Mesenchymal stem cell (in vitro differentiated cells and primary cell): ENCODE measurements around the gene SLC9A9.
A peak's percentile ranks its signal among the peaks of the same experiment; 100 is the strongest.

Experiments
- DNase-seq: peaks from one replicate; pipeline ENCODE4 v3.0.0-alpha.2; 2013
- H2AFZ ChIP-seq: one replicate; pipeline ENCODE4 v1.6.1; 2013; ENCODE audit warnings: low read depth, mild to moderate bottlenecking, control low read depth, inconsistent platforms, low read length, moderate library complexity
- H2AK5ac ChIP-seq: 2 replicates; pipeline ENCODE4 v1.6.1; 2013; ENCODE audit warnings: low read length, moderate library complexity, mild to moderate bottlenecking, inconsistent platforms; ENCODE audit not compliant: severe bottlenecking
- H2BK120ac ChIP-seq: one replicate; pipeline ENCODE4 v1.6.1; 2013; ENCODE audit warnings: low read depth, mild to moderate bottlenecking, inconsistent platforms, low read length, moderate library complexity
- H2BK12ac ChIP-seq, 2 experiments: one replicate each; pipeline ENCODE4 v1.6.1; 2013; ENCODE audit warnings: inconsistent platforms in 2 of 2, low read length in 2 of 2, mild to moderate bottlenecking in 2 of 2, moderate library complexity in 2 of 2, control low read depth in 1 of 2
- H2BK15ac ChIP-seq: one replicate; pipeline ENCODE4 v1.6.1; 2013; ENCODE audit warnings: mild to moderate bottlenecking, low read depth, inconsistent platforms; ENCODE audit not compliant: poor library complexity, severe bottlenecking
- H2BK5ac ChIP-seq: 2 replicates; pipeline ENCODE4 v1.6.1; 2013; ENCODE audit warnings: low read depth, mild to moderate bottlenecking, low read length, control low read depth, inconsistent platforms; ENCODE audit not compliant: poor library complexity, severe bottlenecking
- H3K14ac ChIP-seq, 2 experiments: one replicate each; pipeline ENCODE4 v1.6.1; 2013; ENCODE audit warnings: inconsistent platforms in 2 of 2, low read length in 2 of 2, control low read depth in 1 of 2, mild to moderate bottlenecking in 1 of 2, moderate library complexity in 1 of 2
- H3K18ac ChIP-seq, 2 experiments: one replicate each; pipeline ENCODE4 v1.6.1; 2013; ENCODE audit warnings: inconsistent platforms in 2 of 2, low read length in 2 of 2, control low read depth in 1 of 2, low read depth in 1 of 2, mild to moderate bottlenecking in 1 of 2
- H3K23ac ChIP-seq, 2 experiments: one replicate each; pipeline ENCODE4 v1.6.1; 2013; ENCODE audit warnings: inconsistent platforms in 2 of 2, low read length in 2 of 2, mild to moderate bottlenecking in 2 of 2, moderate library complexity in 2 of 2, control low read depth in 1 of 2
- H3K27ac ChIP-seq: 2 replicates; pipeline ENCODE4 v1.5.1; 2013; ENCODE audit warnings: mild to moderate bottlenecking, moderate library complexity, low read length, control low read depth, inconsistent platforms; ENCODE audit not compliant: poor library complexity, severe bottlenecking
- H3K27me3 ChIP-seq, 2 experiments: 2 replicates each; pipeline versions ENCODE4 v1.6.1 to v1.7.0; 2013; ENCODE audit warnings: low read length in 2 of 2, mild to moderate bottlenecking in 2 of 2, moderate library complexity in 2 of 2, control low read depth in 1 of 2, inconsistent platforms in 1 of 2; ENCODE audit not compliant: control insufficient read depth in 1 of 2, insufficient read depth in 1 of 2
- H3K36me3 ChIP-seq, 2 experiments: 2 replicates each; pipeline versions ENCODE4 v1.6.1 to v1.7.0; 2013; ENCODE audit warnings: low read length in 2 of 2, control low read depth in 1 of 2, inconsistent platforms in 1 of 2, low read depth in 1 of 2, mild to moderate bottlenecking in 1 of 2; ENCODE audit not compliant: insufficient read depth in 2 of 2, control insufficient read depth in 1 of 2
- H3K4ac ChIP-seq, 2 experiments: one replicate each; pipeline ENCODE4 v1.6.1; 2013; ENCODE audit warnings: inconsistent platforms in 2 of 2, low read length in 2 of 2, mild to moderate bottlenecking in 2 of 2, moderate library complexity in 2 of 2, control low read depth in 1 of 2, low read depth in 1 of 2
- H3K4me1 ChIP-seq: 2 replicates; pipeline ENCODE4 v1.6.1; 2013; ENCODE audit warnings: low read depth, low read length, control low read depth; ENCODE audit not compliant: control insufficient read depth, insufficient read depth
- H3K4me2 ChIP-seq: 2 replicates; pipeline ENCODE4 v1.6.1; 2013; ENCODE audit warnings: low read length, mild to moderate bottlenecking, inconsistent platforms; ENCODE audit not compliant: poor library complexity, severe bottlenecking
- H3K4me3 ChIP-seq, 2 experiments: 2 replicates each; pipeline versions ENCODE4 v1.5.1 to v1.7.0; 2013; ENCODE audit warnings: low read length in 2 of 2, mild to moderate bottlenecking in 2 of 2, control low read depth in 1 of 2, low read depth in 1 of 2; ENCODE audit not compliant: insufficient read depth in 1 of 2
- H3K79me1 ChIP-seq: replicated peaks from 2 replicates; pipeline ENCODE4 v1.6.1; 2013; ENCODE audit warnings: mild to moderate bottlenecking, control low read depth, low read length, inconsistent platforms; ENCODE audit not compliant: poor library complexity, severe bottlenecking
- H3K9ac ChIP-seq: 2 replicates; pipeline ENCODE4 v1.7.0; 2013; ENCODE audit warnings: mild to moderate bottlenecking, low read length, moderate library complexity
- H3K9me3 ChIP-seq: 2 replicates; pipeline ENCODE4 v1.7.0; 2013; ENCODE audit warnings: mild to moderate bottlenecking, low read length; ENCODE audit not compliant: control insufficient read depth
- H4K8ac ChIP-seq: one replicate; pipeline ENCODE4 v1.6.1; 2013; ENCODE audit warnings: inconsistent platforms, mild to moderate bottlenecking, low read length, moderate library complexity
- H4K91ac ChIP-seq: one replicate; pipeline ENCODE4 v1.6.1; 2013; ENCODE audit warnings: mild to moderate bottlenecking, low read length, inconsistent platforms
- WGBS: methylation state at CpG from one replicate; pipeline ENCODE4 v1.1.7; 2013; ENCODE audit warnings: mixed read lengths; 5-methylcytosine and 5-hydroxymethylcytosine counted together

The SLC9A9 gene

DNA sequence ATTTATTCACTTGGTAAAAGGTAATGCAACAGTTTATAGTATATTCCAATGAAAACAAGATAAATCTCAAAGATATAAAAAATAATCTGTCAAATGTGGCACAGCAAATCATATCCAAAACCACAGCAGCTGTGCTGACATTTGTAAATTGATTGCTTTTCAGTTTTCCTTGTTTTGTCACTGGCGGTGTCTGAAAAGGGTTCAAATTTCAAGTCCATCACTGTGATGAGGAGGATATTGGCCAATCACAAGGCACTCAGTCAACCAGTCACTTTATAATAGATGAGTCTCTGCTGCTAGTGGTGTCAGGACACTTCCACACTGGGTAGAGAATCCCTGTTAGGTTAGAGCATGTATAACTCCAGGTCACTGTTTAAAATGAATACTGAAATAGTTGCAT, 154.8 kb downstream of the SLC9A9 start:
- Histone ChIP-seq H3K18ac (no peak overlapping the region), H3K4ac (no peak overlapping the region), H2BK12ac (no peak overlapping the region), H4K8ac (no peak overlapping the region), H3K4me2 (no peak overlapping the region), H2BK15ac (no peak overlapping the region), H3K23ac (no peak overlapping the region), H3K27ac (no peak overlapping the region), H3K9me3 (no peaks in the 10 kb centered on the region), H3K36me3 (no peaks in the 10 kb centered on the region), H3K79me1 (no peaks in the 10 kb centered on the region), H2BK120ac (no peak overlapping the region), H2AFZ (no peak overlapping the region), H4K91ac (no peak overlapping the region), H3K4me1 (no peaks in the 10 kb centered on the region), H3K27me3 (no peaks in the 10 kb centered on the region), H3K14ac (no peak overlapping the region), H3K4me3 (no peak overlapping the region), H3K9ac (no peak overlapping the region), H2BK5ac (no peak overlapping the region), H2AK5ac (no peak overlapping the region)
- DNase-seq, result no peak
- 91% methylated on average over 1 of the region's 1 CpG for WGBS

DNA sequence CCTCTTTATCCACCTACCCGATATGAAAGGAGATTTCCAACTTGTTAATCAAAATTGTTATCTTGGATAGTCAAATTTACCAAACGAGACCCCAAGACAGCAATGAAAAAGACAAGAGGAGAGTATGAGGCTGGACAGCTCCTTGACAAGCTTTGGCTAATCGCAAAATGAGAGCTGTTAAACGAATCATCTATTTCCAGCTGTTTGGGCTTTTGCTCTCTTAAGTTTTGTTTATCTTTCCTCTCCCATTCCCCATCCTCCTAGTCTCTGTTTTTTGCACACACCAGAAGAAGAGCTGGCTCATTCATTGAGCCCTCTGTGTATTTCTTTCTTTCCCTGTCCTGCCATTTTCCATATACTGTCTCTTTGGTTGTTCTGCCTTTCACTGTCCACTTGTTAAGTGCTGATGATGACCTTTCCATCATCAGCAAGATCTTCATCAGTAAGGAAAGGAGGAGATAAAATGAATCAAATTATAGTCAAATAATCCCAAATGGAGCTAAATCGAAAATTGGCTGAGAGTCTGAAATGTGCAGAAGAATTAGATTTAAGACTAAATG, 161.6 kb downstream of the SLC9A9 start:
- Histone ChIP-seq H3K4me3 (no peak overlapping the region), H3K18ac (no peak overlapping the region), H3K23ac (no peak overlapping the region), H3K4me2 (no peak overlapping the region), H3K14ac (no peak overlapping the region), H3K79me1 (no peaks in the 10 kb centered on the region), H2BK12ac (no peak overlapping the region), H2BK15ac (no peak overlapping the region), H2BK120ac (no peak overlapping the region), H2AK5ac (no peak overlapping the region), H3K36me3 (no peaks in the 10 kb centered on the region), H4K8ac (no peak overlapping the region), H2BK5ac (no peak overlapping the region), H3K4me1 (no peaks in the 10 kb centered on the region), H3K9me3 (no peaks in the 10 kb centered on the region), H2AFZ (no peak overlapping the region), H3K27ac (no peak overlapping the region), H3K9ac (no peak overlapping the region), H4K91ac (no peak overlapping the region), H3K4ac (no peak overlapping the region), H3K27me3 (no peaks in the 10 kb centered on the region)
- DNase-seq, result no peak
- WGBS, result 45% methylated on average over 4 of the region's 5 CpGs

DNA sequence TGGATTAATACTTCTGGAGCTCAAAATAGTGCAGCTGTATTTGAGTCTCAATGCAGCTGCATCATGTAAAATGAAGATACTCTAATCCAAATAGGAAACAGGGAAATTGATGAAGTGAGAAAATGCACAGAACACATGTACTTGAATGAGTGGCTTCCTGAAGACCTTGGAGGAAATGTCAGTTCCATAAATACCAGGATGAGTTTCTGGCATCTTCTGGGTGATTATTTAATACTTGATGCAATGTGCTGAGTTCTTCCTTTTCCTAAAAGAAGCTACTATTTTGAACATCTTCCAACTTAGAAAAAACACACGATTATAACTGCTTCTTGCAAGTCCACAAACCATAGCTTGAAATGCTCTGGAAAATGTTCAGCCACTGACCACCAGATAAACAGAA, 162.8 kb downstream of the SLC9A9 start:
- Histone ChIP-seq H3K4me2 (no peak overlapping the region), H3K27me3 (no peaks in the 10 kb centered on the region), H3K9me3 (no peaks in the 10 kb centered on the region), H3K14ac (no peak overlapping the region), H3K79me1 (no peaks in the 10 kb centered on the region), H2AFZ (no peak overlapping the region), H2BK12ac (no peak overlapping the region), H2BK5ac (no peak overlapping the region), H3K23ac (no peak overlapping the region), H4K8ac (no peak overlapping the region), H4K91ac (no peak overlapping the region), H3K27ac (no peak overlapping the region), H3K4ac (no peak overlapping the region), H3K4me1 (no peaks in the 10 kb centered on the region), H2BK120ac (no peak overlapping the region), H3K9ac (no peak overlapping the region), H3K4me3 (no peak overlapping the region), H2AK5ac (no peak overlapping the region), H2BK15ac (no peak overlapping the region), H3K18ac (no peak overlapping the region), H3K36me3 (no peaks in the 10 kb centered on the region)
- no CpG with 5 or more reads among the region's 1 CpG for WGBS
- peak; percentile 23 for DNase-seq

DNA sequence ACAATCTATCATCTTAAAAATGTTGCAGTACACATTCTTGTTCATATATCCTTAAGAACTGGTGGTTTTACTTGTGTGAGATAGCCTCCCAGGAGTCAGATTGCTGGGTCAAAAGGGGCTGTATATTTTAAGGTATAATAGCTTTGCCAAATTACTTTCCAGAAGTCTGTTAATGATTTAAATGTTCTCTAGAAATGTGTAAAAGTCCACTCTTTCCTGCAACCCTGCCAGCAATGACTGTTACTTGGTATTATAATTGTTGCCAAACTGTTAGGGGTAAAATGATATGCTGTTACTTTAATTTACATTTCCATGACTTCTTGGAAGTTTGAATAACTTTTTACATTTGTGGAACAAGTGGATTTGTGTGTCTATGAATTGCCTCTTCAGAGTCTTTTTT, 170.8 kb downstream of the SLC9A9 start:
- no peak for DNase-seq

More for the DNA sequence above, 170.8 kb downstream of the SLC9A9 start:
- no peaks in the 10 kb centered on the region for H3K27me3 ChIP-seq
- no peaks in the 10 kb centered on the region for H3K79me1 ChIP-seq
- H2AFZ ChIP-seq, result no peak overlapping the region
- H3K23ac ChIP-seq, result no peak overlapping the region
- H2BK12ac ChIP-seq, result no peak overlapping the region
- no peak overlapping the region for H3K4ac ChIP-seq
- H2BK120ac ChIP-seq, result no peak overlapping the region
- H3K4me3 ChIP-seq, result no peak overlapping the region
- H3K9ac ChIP-seq, result no peak overlapping the region
- H4K91ac ChIP-seq, result no peak overlapping the region
- no peak overlapping the region for H3K18ac ChIP-seq
- no peak overlapping the region for H2BK15ac ChIP-seq
- H3K27ac ChIP-seq, result no peak overlapping the region
- no peaks in the 10 kb centered on the region for H3K9me3 ChIP-seq
- H3K4me2 ChIP-seq, result no peak overlapping the region
- H3K14ac ChIP-seq, result no peak overlapping the region
- no peak overlapping the region for H2BK5ac ChIP-seq
- H3K36me3 ChIP-seq, result no peaks in the 10 kb centered on the region
- no peak overlapping the region for H2AK5ac ChIP-seq
- H4K8ac ChIP-seq, result no peak overlapping the region
- no peaks in the 10 kb centered on the region for H3K4me1 ChIP-seq
